Nephron progenitor cell (in vitro differentiated cells): ENCODE data around the gene ITSN1.

Source experiments
- DNase-seq: peaks from one replicate; pipeline ENCODE4 v3.0.0; 2021
- H3K27ac Mint-ChIP-seq: 2 replicates; pipeline ENCODE4 v1.8.0; 2021; ENCODE audit warnings: mild to moderate bottlenecking, moderate library complexity, mixed read lengths
- H3K27me3 Mint-ChIP-seq: 2 replicates; pipeline ENCODE4 v1.8.0; 2021; ENCODE audit warnings: mild to moderate bottlenecking, low read depth, mixed read lengths; ENCODE audit not compliant: poor library complexity
- H3K36me3 Mint-ChIP-seq: 2 replicates; pipeline ENCODE4 v1.8.0; 2021; ENCODE audit warnings: low read depth, mixed read lengths
- H3K4me1 Mint-ChIP-seq: 2 replicates; pipeline ENCODE4 v1.8.0; 2021; ENCODE audit warnings: mixed read lengths
- H3K4me3 Mint-ChIP-seq: 2 replicates; pipeline ENCODE4 v1.8.0; 2021; ENCODE audit warnings: mild to moderate bottlenecking, moderate library complexity, mixed read lengths
- H3K9me3 Mint-ChIP-seq: 2 replicates; pipeline ENCODE4 v1.8.0; 2021; ENCODE audit warnings: mild to moderate bottlenecking, moderate library complexity, mixed read lengths
- CTCF ChIP-seq: fragments of 200-600 bp; sonication (generic); IDR thresholded peaks from 2 replicates; pipeline ENCODE4 v1.5.0; 2021; ENCODE audit warnings: antibody characterized with exemption

The ITSN1 gene

GRCh38 chr21:33751533-33751932 is 109.2 kb downstream of the ITSN1 start:
- Mint-ChIP-seq H3K27ac (no peak overlapping the region), H3K4me1 (no peaks in the 10 kb centered on the region), H3K9me3 (peaks cover 16% of the 10 kb centered on the region), H3K27me3 (peaks cover 3% of the 10 kb centered on the region), H3K4me3 (no peak overlapping the region), H3K36me3 (peaks cover 62% of the 10 kb centered on the region)
- no peak for DNase-seq
- no peak for TF ChIP-seq CTCF

- no peak overlapping the region for H3K27ac Mint-ChIP-seq
- peaks cover 9% of the 10 kb centered on the region for H3K9me3 Mint-ChIP-seq
- no peaks in the 10 kb centered on the region for H3K4me1 Mint-ChIP-seq
- DNase-seq = no peak
- TF ChIP-seq CTCF = no peak
- no peak overlapping the region for H3K4me3 Mint-ChIP-seq
- H3K27me3 Mint-ChIP-seq = no peaks in the 10 kb centered on the region
- H3K36me3 Mint-ChIP-seq = peaks cover 54% of the 10 kb centered on the region
Observed at GRCh38 chr21:33752260-33752659, 110.0 kb downstream of the ITSN1 start.

- H3K4me1 Mint-ChIP-seq = no peaks in the 10 kb centered on the region
- no peak overlapping the region for H3K4me3 Mint-ChIP-seq
- H3K9me3 Mint-ChIP-seq = no peaks in the 10 kb centered on the region
- H3K27ac Mint-ChIP-seq = no peak overlapping the region
- H3K36me3 Mint-ChIP-seq = peaks cover 47% of the 10 kb centered on the region
- no peak for TF ChIP-seq CTCF
- no peak for DNase-seq
- no peaks in the 10 kb centered on the region for H3K27me3 Mint-ChIP-seq
Observed at GRCh38 chr21:33753886-33754285, 111.6 kb downstream of the ITSN1 start.

GRCh38 chr21:33754481-33754880 is 112.2 kb downstream of the ITSN1 start:
- Mint-ChIP-seq H3K27me3 (no peaks in the 10 kb centered on the region), H3K9me3 (no peaks in the 10 kb centered on the region), H3K4me1 (no peaks in the 10 kb centered on the region), H3K4me3 (no peak overlapping the region), H3K27ac (no peak overlapping the region), H3K36me3 (peaks cover 53% of the 10 kb centered on the region)
- no peak for DNase-seq
- no peak for TF ChIP-seq CTCF

- H3K27ac Mint-ChIP-seq = no peak overlapping the region
- H3K4me1 Mint-ChIP-seq = no peaks in the 10 kb centered on the region
- DNase-seq = no peak
- H3K27me3 Mint-ChIP-seq = no peaks in the 10 kb centered on the region
- no peaks in the 10 kb centered on the region for H3K9me3 Mint-ChIP-seq
- H3K4me3 Mint-ChIP-seq = no peak overlapping the region
- peaks cover 49% of the 10 kb centered on the region for H3K36me3 Mint-ChIP-seq
- TF ChIP-seq CTCF = no peak
Observed at GRCh38 chr21:33755354-33755753, 113.1 kb downstream of the ITSN1 start.

GRCh38 chr21:33760641-33761440 is 118.5 kb downstream of the ITSN1 start:
- peaks cover 58% of the 10 kb centered on the region for H3K36me3 Mint-ChIP-seq
- H3K4me1 Mint-ChIP-seq = peaks cover 7% of the 10 kb centered on the region
- H3K27ac Mint-ChIP-seq = peak overlapping the region; percentile 79
- DNase-seq = no peak
- H3K27me3 Mint-ChIP-seq = no peaks in the 10 kb centered on the region
- H3K4me3 Mint-ChIP-seq = no peak overlapping the region
- TF ChIP-seq CTCF = no peak
- no peaks in the 10 kb centered on the region for H3K9me3 Mint-ChIP-seq
